Measurements from ENCODE around the gene ANKFN1. TPM values are rescaled to one million over a fixed set of nuclear protein-coding genes. Genes with fewer than 3 reads are reported as not detected.

ANKFN1 gene
- polyA plus RNA-seq, 3 donors = not detected

DNA sequence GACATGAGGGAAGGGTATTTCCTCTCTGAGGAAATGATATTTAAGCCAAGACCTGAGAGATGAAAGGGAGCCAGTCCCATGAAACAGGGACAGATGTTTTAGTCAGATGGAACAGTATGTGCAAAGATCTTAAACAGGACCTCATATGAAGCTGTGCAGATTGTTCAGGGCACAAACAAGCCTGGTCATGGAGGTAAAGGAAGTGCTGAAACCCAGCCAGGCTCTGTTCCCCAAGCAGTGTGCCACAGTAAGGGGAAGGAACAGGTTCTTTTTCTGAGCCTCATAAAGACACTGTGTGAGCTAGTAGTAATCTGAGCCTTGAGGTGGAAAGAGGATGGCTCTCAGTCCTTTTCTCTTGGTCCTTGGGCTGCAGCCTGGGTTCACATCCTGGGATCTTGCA, 159.9 kb downstream of the ANKFN1 start:
- TF ChIP-seq, protein P1, sequence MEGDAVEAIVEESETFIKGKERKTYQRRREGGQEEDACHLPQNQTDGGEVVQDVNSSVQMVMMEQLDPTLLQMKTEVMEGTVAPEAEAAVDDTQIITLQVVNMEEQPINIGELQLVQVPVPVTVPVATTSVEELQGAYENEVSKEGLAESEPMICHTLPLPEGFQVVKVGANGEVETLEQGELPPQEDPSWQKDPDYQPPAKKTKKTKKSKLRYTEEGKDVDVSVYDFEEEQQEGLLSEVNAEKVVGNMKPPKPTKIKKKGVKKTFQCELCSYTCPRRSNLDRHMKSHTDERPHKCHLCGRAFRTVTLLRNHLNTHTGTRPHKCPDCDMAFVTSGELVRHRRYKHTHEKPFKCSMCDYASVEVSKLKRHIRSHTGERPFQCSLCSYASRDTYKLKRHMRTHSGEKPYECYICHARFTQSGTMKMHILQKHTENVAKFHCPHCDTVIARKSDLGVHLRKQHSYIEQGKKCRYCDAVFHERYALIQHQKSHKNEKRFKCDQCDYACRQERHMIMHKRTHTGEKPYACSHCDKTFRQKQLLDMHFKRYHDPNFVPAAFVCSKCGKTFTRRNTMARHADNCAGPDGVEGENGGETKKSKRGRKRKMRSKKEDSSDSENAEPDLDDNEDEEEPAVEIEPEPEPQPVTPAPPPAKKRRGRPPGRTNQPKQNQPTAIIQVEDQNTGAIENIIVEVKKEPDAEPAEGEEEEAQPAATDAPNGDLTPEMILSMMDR (IDR thresholded peaks at IDR 0.05) = no peak
- Mint-ChIP-seq H3K9me3 (peaks cover 0 to 3% (median 0%) of the 10 kb centered on the region in 7 donors), H3K36me3 (no peaks in the 10 kb centered on the region), H3K4me1 (peaks cover 49% of the 10 kb centered on the region), H3K27ac (peak overlapping the region; percentile 75 to 91 (median 83)), H3K27me3 (ENCODE audit: low read depth in 3 of 3) (no peaks in the 10 kb centered on the region), H3K4me3 (no peak overlapping the region)
- Histone ChIP-seq H3K79me2 (ENCODE audit: insufficient read depth, low read length) (no peaks in the 10 kb centered on the region), H4K20me1 (ENCODE audit: insufficient read depth, low read length) (no peaks in the 10 kb centered on the region), H3K36me3 (replicated peaks in 1 of 2; ENCODE audit: control insufficient read depth in 1 of 2, insufficient read depth in 2 of 2, low read length in 2 of 2) (no peaks in the 10 kb centered on the region), H3K4me1 (ENCODE audit: control insufficient read depth in 1 of 2, insufficient read depth in 2 of 2, low read length in 2 of 2) (peaks cover 42 to 49% of the 10 kb centered on the region in 2 donors), H3K4me2 (replicated peaks; ENCODE audit: extremely low read depth, low read length, poor library complexity, severe bottlenecking) (peak overlapping the region; percentile 36), H3K27ac (ENCODE audit: low read depth in 1 of 2, low read length in 2 of 2) (peak overlapping the region in 1 of 2 donors; percentile 71), H3K9me3 (replicated peaks in 1 of 2; ENCODE audit: control insufficient read depth in 1 of 2, insufficient read depth in 1 of 2, low read length in 2 of 2) (no peaks in the 10 kb centered on the region), H2AFZ (ENCODE audit: insufficient read depth, low read depth, low read length, poor library complexity, severe bottlenecking) (peak overlapping the region; percentile 32), H3K27me3 (ENCODE audit: control insufficient read depth in 2 of 2, insufficient read depth in 2 of 2, low read length in 2 of 2) (no peaks in the 10 kb centered on the region), H3K4me3 (replicated peaks in 1 of 3; ENCODE audit: low read depth in 2 of 3, low read length in 3 of 3) (no peak overlapping the region), H3K9ac (ENCODE audit: insufficient read depth, low read length, poor library complexity, severe bottlenecking) (no peak overlapping the region)
- peak; percentile 56 to 65 (median 62) for DNase-seq
- intact Hi-C loops (cut with micrococcal nuclease) = no loop called here

DNA sequence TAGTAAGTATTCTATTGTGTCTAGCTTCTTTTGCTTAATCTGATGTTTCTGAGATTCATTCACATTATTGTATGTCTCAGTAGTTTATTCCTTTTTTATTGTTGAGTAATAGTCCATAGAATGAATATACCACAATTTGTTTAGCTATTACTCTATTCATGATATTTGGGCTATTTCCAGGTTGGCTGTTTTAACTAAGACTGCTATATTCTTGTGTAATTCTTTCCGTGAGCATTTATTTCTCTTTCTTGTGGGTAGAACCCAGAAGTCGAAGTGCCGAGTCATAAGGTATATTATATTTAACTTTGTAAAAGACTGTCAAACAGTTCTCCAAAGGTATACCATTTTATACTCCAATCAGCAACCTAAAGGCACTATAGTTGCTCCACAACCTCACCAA, 160.8 kb downstream of the ANKFN1 start:
- H3K4me2 ChIP-seq (replicated peaks; ENCODE audit: extremely low read depth, low read length, poor library complexity, severe bottlenecking) = no peak overlapping the region
- intact Hi-C loops (cut with micrococcal nuclease) = no loop called here
- H3K9me3 ChIP-seq (replicated peaks in 1 of 2; ENCODE audit: control insufficient read depth in 1 of 2, insufficient read depth in 1 of 2, low read length in 2 of 2) = no peaks in the 10 kb centered on the region
- H3K27ac ChIP-seq (ENCODE audit: low read depth in 1 of 2, low read length in 2 of 2) = peak overlapping the region in 1 of 2 donors; percentile 71
- H4K20me1 ChIP-seq (ENCODE audit: insufficient read depth, low read length) = no peaks in the 10 kb centered on the region
- H2AFZ ChIP-seq (ENCODE audit: insufficient read depth, low read depth, low read length, poor library complexity, severe bottlenecking) = peak overlapping the region; percentile 32
- no peak overlapping the region for H3K4me3 ChIP-seq (replicated peaks in 1 of 3; ENCODE audit: low read depth in 2 of 3, low read length in 3 of 3)
- Mint-ChIP-seq H3K9me3 (peaks cover 0 to 3% (median 0%) of the 10 kb centered on the region in 7 donors), H3K27me3 (ENCODE audit: low read depth in 3 of 3) (no peaks in the 10 kb centered on the region), H3K4me1 (peaks cover 49% of the 10 kb centered on the region), H3K27ac (peak overlapping the region in 6 of 7 donors; percentile 33 to 90 (median 82)), H3K4me3 (no peak overlapping the region), H3K36me3 (no peaks in the 10 kb centered on the region)
- H3K4me1 ChIP-seq (ENCODE audit: control insufficient read depth in 1 of 2, insufficient read depth in 2 of 2, low read length in 2 of 2) = peaks cover 42 to 49% of the 10 kb centered on the region in 2 donors
- no peak overlapping the region for H3K9ac ChIP-seq (ENCODE audit: insufficient read depth, low read length, poor library complexity, severe bottlenecking)
- no peaks in the 10 kb centered on the region for H3K27me3 ChIP-seq (ENCODE audit: control insufficient read depth in 2 of 2, insufficient read depth in 2 of 2, low read length in 2 of 2)
- TF ChIP-seq, protein P1 (IDR thresholded peaks at IDR 0.05) = no peak
- WGBS (ENCODE audit: insufficient coverage) = no CpG with 5 or more reads among the region's 3 CpGs
- no peaks in the 10 kb centered on the region for H3K36me3 ChIP-seq (replicated peaks in 1 of 2; ENCODE audit: control insufficient read depth in 1 of 2, insufficient read depth in 2 of 2, low read length in 2 of 2)
- peak in 1 of 3 donors; percentile 23 for DNase-seq
- H3K79me2 ChIP-seq (ENCODE audit: insufficient read depth, low read length) = no peaks in the 10 kb centered on the region
